Activated T-cell treated with anti-CD3 and anti-CD28 coated beads, Interleukin-2, amount 50 U/mL, for 4 hours (primary cell): ENCODE data around the gene GOLM1. TPM values are rescaled to one million over a fixed set of nuclear protein-coding genes. Genes with fewer than 3 reads are reported as not detected.
"Not testable (repeated sequence)": the region's sequence is repeated elsewhere in the genome, so short reads cannot be mapped to it uniquely, and the experiment has no call there.

Source experiments
- ATAC-seq, 2 donors: fragments of 200-7000 bp; cut with Tn5 transposase; one replicate each; pipeline ENCODE4 v1.10.0; 2021
- DNase-seq: peaks from one replicate; pipeline ENCODE4 v3.0.0-alpha.2; 2020
- H3K27me3 Mint-ChIP-seq: one replicate; pipeline ENCODE4 v1.8.0; 2021; ENCODE audit warnings: low read depth, mixed read lengths
- H3K36me3 Mint-ChIP-seq: one replicate; pipeline ENCODE4 v1.8.0; 2022; ENCODE audit warnings: mixed read lengths; ENCODE audit not compliant: insufficient read depth
- H3K4me1 Mint-ChIP-seq: one replicate; pipeline ENCODE4 v1.8.0; 2021; ENCODE audit warnings: low read depth, mixed read lengths
- H3K4me3 Mint-ChIP-seq: one replicate; pipeline ENCODE4 v1.8.0; 2021; ENCODE audit warnings: mild to moderate bottlenecking, moderate library complexity, mixed read lengths
- H3K9me3 Mint-ChIP-seq: one replicate; pipeline ENCODE4 v1.8.0; 2021; ENCODE audit warnings: mixed read lengths
- total RNA-seq, 3 donors: library from RNA; stranded (reverse); gene quantifications; one replicate each; pipeline ENCODE4 v1.2.1, GENCODE V29; 2021

GOLM1 gene
- total RNA-seq, result 1 to 10 TPM; 1.5 to 2.7 (median 1.9) TPM

DNA sequence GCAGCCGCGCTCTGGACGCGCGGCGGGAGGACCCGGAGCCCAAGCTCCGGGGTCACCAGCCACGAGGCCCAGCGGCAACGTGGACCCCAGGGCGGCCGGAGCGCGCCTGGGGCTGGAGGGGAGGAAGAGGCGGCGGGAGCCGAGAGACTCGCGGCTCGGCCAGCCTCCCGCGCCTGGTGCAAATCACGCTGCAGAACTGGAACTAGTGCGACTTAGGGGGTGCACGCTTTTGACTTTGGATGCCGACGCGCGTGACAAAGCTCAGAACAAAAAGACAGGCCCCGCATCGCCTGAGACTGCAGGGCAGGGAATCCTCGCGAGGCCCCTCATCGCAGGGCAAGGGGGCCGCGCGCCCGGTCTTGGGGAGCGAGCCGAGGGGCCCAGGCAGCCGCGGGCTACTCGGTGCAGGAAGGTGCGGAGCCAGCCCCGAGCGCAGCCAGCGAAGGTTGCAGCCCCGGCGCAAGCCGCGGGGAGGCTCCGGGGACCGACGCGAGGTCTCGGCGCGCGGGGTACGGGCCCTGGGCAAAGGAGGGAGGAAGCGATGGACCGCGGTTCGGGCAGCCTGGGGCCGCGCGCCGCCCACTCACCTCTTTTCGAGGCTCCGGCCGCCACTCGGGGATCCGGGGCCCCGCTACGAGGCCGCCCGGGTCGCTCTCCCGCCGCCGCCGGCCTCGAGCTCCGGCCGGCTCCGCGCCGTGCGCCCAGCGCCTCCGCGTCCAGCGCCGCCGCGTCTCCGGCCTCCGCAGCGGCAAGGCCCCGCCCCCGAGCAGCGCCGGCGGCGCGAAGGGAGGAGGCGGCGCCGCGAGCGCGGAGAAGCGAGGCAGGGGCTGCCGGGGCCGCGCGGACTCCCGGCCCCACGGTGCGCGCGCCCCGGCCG is at the start of gene GOLM1:
TSS of gene GOLM1 (minus strand) at position 735 of the 877 bp plus-strand sequence. CDS start 20,238 bp downstream, outside the sequence.
- DNase-seq (peak; percentile 8), ATAC-seq (peak; percentile 81)
- Mint-ChIP-seq H3K9me3 (no peaks in the 10 kb centered on the region), H3K36me3 (no peaks in the 10 kb centered on the region), H3K4me3 (peak within 1 kb of the TSS; percentile 87), H3K4me1 (peaks cover 9% of the 10 kb centered on the region), H3K27me3 (peaks cover 34% of the 10 kb centered on the region)

DNA sequence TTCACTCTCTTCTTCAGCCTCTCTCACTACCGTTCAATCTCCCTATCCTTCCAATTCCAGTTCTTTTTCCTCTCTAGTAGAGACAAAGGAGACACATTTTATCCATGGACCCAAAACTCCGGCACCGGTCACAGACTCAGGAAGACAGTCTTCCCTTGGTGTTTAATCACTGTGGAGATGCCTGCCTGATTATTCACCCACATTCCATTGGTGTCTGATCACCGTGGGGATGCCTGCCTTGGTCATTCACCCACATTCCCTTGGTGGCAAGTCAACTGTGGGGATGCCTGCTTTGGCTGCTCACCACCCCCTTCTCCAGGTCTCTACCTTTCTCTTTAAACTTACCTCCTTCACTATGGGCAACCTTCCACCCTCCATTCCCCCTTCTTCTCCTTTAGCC is 47.3 kb upstream of the GOLM1 start:
- H3K36me3 Mint-ChIP-seq, result not testable (repeated sequence)

DNA sequence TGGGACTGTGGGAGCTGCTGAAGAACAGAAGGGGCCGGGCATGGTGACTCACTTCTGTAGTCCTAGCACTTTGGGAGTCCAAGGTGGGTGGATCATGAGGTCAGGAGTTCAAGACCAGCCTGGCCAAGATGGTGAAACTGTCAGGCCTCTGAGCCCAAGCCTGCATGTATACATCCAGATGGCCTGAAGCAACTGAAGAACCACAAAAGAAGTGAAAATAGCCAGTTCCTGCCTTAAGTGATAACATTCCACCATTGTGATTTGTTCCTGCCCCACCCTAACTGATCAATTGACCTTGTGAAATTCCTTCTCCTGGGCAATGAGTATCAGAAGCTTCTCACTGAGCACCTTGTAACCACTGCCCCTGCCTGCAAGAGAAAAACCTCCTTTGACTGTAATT is 46.6 kb upstream of the GOLM1 start:
- DNase-seq, ATAC-seq, H3K27me3 Mint-ChIP-seq, H3K4me3 Mint-ChIP-seq, H3K36me3 Mint-ChIP-seq, H3K4me1 Mint-ChIP-seq: not testable (repeated sequence)
- H3K9me3 Mint-ChIP-seq, result peaks cover 20% of the 10 kb centered on the region

More for the DNA sequence above, 47.3 kb upstream of the GOLM1 start:
- H3K4me1 Mint-ChIP-seq, H3K27me3 Mint-ChIP-seq, ATAC-seq, H3K4me3 Mint-ChIP-seq, DNase-seq: not testable (repeated sequence)
- H3K9me3 Mint-ChIP-seq, result peaks cover 20% of the 10 kb centered on the region

GRCh38 chr9:86142973-86143372 is 43.6 kb upstream of the GOLM1 start:
- Mint-ChIP-seq H3K9me3 (peaks cover 20% of the 10 kb centered on the region), H3K36me3 (no peaks in the 10 kb centered on the region), H3K4me3 (no peak overlapping the region), H3K27me3 (peaks cover 6% of the 10 kb centered on the region), H3K4me1 (no peaks in the 10 kb centered on the region)
- ATAC-seq (no peak), DNase-seq (no peak)

GRCh38 chr9:86141843-86142242 is 42.5 kb upstream of the GOLM1 start:
- no peaks in the 10 kb centered on the region for H3K4me1 Mint-ChIP-seq
- ATAC-seq, result no peak
- H3K9me3 Mint-ChIP-seq, result peaks cover 14% of the 10 kb centered on the region
- no peaks in the 10 kb centered on the region for H3K36me3 Mint-ChIP-seq
- no peak overlapping the region for H3K4me3 Mint-ChIP-seq
- H3K27me3 Mint-ChIP-seq, result peaks cover 6% of the 10 kb centered on the region
- DNase-seq, result no peak

DNA sequence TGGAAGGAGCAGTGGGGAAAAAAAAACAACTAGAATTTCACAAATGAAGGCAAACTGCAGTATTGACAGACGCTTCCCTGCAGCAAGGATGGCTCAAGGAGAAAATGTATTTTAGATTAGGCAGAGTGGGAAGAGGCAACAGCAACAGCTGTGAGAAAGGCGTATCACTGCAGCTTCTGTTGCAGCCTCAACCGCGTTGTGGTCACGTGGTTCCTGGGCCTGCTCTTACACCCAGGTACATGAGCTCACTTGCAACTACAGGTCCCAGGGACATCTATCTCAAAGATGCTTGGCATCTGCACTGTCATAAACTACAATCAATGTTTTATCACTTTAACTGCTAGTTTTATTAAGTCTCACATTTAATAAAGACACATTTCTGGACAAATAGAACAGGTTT is 36.0 kb upstream of the GOLM1 start:
- Mint-ChIP-seq H3K4me3 (no peak overlapping the region), H3K36me3 (no peaks in the 10 kb centered on the region), H3K27me3 (peaks cover 3% of the 10 kb centered on the region), H3K9me3 (no peaks in the 10 kb centered on the region), H3K4me1 (no peaks in the 10 kb centered on the region)
- DNase-seq (no peak), ATAC-seq (no peak)

DNA sequence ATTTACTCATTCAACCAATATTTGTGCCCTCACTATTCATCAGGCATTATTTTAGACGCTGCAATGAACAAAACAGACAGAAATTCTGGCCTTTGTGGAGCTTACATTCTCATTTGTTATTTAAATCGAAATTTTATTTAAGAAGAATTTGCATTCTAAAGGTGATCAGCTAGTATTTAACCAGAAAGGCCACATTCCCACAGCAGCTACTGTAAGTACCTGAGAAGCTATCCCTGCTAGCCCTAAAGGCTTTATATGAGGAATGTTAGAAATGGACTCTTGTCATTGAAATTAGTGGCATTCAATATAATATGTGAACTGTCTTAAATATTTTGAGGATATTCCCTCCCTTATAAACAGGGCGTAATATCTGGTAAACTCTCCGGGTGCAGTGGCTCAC is 35.0 kb upstream of the GOLM1 start:
- H3K4me3 Mint-ChIP-seq, result no peak overlapping the region
- no peaks in the 10 kb centered on the region for H3K27me3 Mint-ChIP-seq
- no peak for DNase-seq
- H3K36me3 Mint-ChIP-seq, result no peaks in the 10 kb centered on the region
- H3K9me3 Mint-ChIP-seq, result no peaks in the 10 kb centered on the region
- ATAC-seq, result no peak
- no peaks in the 10 kb centered on the region for H3K4me1 Mint-ChIP-seq

- ATAC-seq (no peak), DNase-seq (no peak)
Measured at GRCh38 chr9:86128235-86128822, 29.0 kb upstream of the GOLM1 start.

DNA sequence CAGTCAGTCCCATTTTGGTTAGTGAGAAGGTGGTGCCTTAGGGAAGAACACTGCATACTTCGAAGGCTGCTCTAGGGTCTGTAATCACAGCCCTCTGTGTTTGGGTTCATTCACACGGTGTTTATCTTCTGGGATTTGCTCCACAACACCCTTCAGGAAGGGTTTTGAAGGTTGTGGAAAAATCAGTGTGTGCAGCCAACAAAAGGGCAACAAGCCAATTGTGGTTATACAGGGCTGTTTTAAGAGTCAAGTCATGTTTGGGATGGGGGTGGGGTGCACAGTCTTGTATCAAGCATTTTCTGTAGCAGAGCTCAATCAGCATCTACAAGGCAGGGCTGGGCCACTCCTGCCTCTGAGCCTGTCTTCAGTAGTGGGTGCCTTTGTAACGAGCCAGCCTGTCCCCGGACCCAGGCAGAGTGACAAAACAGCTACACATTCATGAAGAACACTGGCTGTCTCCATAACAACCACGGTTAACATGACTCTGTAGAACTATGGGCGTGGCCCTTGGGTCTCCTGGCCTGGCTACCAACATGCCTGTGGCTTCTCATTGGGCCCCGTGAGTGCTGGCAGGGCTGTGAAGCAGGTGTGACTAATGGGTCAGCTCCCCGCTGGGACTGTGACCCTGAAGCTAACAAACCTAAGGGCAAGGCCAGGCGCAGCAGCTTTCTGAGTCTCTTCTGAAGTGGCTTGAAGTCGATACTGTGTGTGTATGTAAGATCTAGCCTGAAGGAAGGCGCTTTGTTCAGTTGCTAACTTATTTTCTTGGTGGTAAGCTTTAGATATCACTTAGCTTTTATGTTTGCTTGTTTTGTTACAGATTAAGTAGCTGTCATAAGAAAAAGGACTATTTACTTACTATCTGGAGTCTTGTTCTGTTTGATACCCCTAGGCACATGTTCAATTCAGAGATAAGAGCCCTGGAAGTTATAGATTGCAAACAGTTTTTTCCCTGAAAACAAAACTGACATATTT is 27.9 kb upstream of the GOLM1 start:
- no peak for DNase-seq
- no peak for ATAC-seq
- Mint-ChIP-seq H3K4me1 (no peaks in the 10 kb centered on the region), H3K9me3 (no peaks in the 10 kb centered on the region), H3K4me3 (no peak overlapping the region), H3K27me3 (peaks cover 6% of the 10 kb centered on the region), H3K36me3 (no peaks in the 10 kb centered on the region)

More at GRCh38 chr9:86128235-86128822, 29.0 kb upstream of the GOLM1 start:
- Mint-ChIP-seq H3K36me3 (no peaks in the 10 kb centered on the region), H3K27me3 (peaks cover under 1% of the 10 kb centered on the region), H3K9me3 (no peaks in the 10 kb centered on the region), H3K4me3 (no peak overlapping the region), H3K4me1 (no peaks in the 10 kb centered on the region)

GRCh38 chr9:86122311-86122710 is 23.0 kb upstream of the GOLM1 start:
- Mint-ChIP-seq H3K27me3 (peaks cover 11% of the 10 kb centered on the region), H3K9me3 (no peaks in the 10 kb centered on the region), H3K36me3 (no peaks in the 10 kb centered on the region), H3K4me1 (no peaks in the 10 kb centered on the region), H3K4me3 (no peak overlapping the region)
- ATAC-seq (no peak), DNase-seq (no peak)

GRCh38 chr9:86119457-86119856 is 20.1 kb upstream of the GOLM1 start:
- Mint-ChIP-seq H3K36me3 (no peaks in the 10 kb centered on the region), H3K27me3 (peaks cover 15% of the 10 kb centered on the region), H3K4me3 (no peak overlapping the region), H3K4me1 (no peaks in the 10 kb centered on the region), H3K9me3 (no peaks in the 10 kb centered on the region)
- ATAC-seq (no peak), DNase-seq (no peak)

GRCh38 chr9:86116425-86116824 is 17.1 kb upstream of the GOLM1 start:
- ATAC-seq (no peak), DNase-seq (no peak)
- Mint-ChIP-seq H3K9me3 (no peaks in the 10 kb centered on the region), H3K4me3 (no peak overlapping the region), H3K36me3 (no peaks in the 10 kb centered on the region), H3K4me1 (no peaks in the 10 kb centered on the region), H3K27me3 (peaks cover 9% of the 10 kb centered on the region)

- Mint-ChIP-seq H3K27me3 (peaks cover 7% of the 10 kb centered on the region), H3K4me1 (no peaks in the 10 kb centered on the region), H3K36me3 (no peaks in the 10 kb centered on the region), H3K4me3 (no peak overlapping the region), H3K9me3 (no peaks in the 10 kb centered on the region)
- no peak for ATAC-seq
- no peak for DNase-seq
Measured at GRCh38 chr9:86115886-86116285, 16.5 kb upstream of the GOLM1 start.

DNA sequence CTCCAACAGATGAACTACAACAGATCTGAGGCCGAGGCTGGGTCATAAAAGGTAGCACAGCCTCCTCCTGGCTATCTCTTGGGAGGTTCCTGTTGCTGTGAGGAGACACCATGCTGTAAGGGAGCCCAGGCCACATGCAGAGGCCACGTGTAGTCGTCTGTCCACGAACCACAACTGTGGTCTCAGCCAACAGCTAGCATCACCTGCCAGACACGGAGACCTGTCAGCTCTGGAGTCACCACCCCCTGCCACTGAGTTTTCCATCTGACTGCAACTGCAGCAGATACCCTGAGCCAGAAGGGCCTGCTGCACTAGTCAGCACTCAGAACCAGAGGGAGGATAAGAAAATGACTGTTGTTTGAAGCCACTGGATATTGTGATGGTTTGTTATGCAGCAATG is 12.7 kb upstream of the GOLM1 start:
- ATAC-seq (no peak), DNase-seq (no peak)
- Mint-ChIP-seq H3K4me1 (peaks cover under 1% of the 10 kb centered on the region), H3K27me3 (peaks cover 7% of the 10 kb centered on the region), H3K36me3 (no peaks in the 10 kb centered on the region), H3K9me3 (no peaks in the 10 kb centered on the region), H3K4me3 (no peak overlapping the region)
